GM11168 (cell line): ENCODE data around the gene PAK6.

ENCODE experiments used
- in situ Hi-C: fragments of 300-500 bp; cut with MboI; formaldehyde crosslinking; loops from one replicate; pipeline ENCODE4 v1.12.0; 2022; ENCODE audit warnings: low sequenced_read_pairs; ENCODE audit not compliant: unreplicated experiment

Gene PAK6

DNA sequence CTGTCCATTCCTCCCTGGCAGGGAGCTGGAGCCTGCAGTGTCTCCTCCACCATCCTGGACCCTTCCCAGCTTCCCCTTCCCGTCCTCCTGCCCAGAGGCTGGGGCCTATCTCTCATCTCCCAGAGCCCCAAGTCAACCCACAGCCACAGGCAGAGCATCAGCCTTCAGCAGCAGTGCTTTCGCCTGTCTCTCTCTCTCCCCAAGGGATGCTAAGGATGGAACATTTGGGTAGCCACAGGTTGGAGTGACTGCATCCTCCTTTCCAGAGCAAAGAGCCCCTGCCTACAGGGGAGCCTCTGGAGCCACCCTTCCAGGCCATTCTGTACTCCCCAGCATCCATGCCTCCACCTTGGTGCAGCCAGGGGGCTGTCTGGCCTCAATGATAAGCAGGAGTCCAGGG is 64.7 kb downstream of the PAK6 start:
- in situ Hi-C loops, result no loop called here

DNA sequence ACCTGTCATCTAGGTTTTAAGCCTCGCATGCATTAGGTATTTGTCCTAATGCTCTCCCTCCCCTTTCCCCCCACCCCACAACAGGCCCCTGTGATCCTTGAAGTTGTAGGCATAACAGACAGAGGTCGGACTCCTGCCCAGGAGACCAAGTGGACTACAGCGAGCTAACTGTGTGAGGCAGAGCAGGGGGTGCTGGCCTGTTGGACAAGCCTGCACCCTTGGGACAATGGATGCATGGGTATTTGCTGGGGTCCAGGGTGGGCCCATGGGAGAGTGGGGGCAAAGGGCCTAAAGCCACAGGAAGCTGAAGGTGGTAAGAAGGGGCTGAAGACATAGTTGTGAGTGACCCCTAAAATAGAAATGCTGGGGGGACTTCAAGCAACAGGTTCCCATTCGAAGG is 66.4 kb downstream of the PAK6 start:
- in situ Hi-C loops, result no loop called here

DNA sequence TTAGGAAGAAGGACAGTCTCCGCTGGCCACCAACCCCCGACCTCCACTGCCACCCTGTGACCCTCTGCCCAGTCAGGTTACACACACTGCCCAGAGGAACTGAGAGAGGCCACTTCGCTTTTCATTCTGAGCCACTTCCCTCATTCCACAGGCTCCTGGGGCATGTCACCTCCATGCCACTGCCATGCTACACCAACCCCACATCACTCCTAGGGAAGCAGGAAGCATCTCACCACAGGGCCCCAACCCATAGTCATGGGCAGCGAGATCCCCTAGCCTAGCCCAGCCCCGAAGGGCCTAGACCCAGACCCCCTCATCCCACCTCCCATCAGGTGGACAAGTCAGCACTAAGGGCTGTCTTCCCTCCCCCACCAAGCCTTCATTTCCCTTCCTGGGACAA is 67.5 kb downstream of the PAK6 start:
- in situ Hi-C loops, result no loop called here

DNA sequence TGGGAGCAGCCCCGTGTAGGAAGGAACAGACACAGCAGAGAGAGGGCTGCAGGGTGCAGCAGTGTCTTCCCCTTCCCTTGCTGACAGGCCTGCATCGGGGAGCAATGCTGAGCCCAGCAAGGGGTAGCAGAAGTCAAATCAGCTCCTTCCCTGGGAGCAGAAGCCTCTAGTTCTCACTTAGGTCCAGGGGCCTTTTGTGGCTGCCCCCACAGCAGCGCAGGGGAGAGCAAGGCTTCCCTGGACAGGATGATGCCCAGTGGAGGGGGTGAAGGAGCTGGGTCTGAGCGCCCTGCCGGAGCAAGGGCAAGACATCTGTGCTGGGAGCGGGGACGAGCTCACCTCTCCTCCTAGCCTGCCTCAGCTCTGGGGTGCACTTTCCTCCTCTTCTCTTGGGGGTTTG is 68.0 kb downstream of the PAK6 start:
- in situ Hi-C loops, result no loop called here

DNA sequence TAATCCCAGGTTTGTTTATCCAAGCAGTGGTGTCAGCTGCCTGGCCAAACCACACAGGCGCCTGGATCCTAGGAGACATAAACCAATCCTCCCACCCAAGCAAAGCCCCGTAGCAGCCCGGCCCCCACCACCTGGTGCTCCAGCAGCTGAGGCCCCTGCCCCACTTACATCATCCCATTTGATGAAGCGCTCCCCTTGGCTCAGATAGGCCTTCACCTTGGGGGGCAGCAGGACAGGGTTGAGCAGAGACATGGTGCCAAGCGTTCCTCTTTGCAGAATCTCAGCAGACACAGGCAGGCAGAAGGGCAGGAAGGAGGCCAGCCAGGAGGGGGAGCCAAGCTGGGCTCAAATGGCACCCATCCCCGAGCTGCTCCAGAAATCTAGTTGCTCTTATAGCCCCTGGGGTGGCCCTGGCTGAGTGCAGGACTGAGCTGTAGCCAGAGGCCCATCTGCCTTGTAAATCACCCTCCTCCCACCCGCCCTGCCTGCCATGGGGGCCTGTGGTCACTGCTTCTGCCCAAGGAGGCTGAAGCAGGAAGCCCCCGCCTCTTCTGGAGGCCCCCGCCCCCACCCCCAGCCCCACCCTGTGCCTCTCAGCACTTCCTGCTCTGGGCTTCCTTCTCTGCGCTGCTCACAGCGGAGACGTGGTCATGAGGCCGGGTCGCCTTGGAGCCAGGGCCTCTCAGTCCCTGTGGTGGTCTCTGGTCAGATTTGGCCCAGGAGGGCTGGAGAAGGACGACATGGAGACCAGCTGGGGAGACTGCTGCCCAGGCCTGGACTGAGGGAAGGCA is 68.8 kb downstream of the PAK6 start, which contains the start of gene PLCB2:
Gene PLCB2 (minus strand): TSS at position 515 of the 791 bp plus-strand sequence. CDS start 263 bp downstream, at position 252.
- in situ Hi-C loops, result no loop called here

DNA sequence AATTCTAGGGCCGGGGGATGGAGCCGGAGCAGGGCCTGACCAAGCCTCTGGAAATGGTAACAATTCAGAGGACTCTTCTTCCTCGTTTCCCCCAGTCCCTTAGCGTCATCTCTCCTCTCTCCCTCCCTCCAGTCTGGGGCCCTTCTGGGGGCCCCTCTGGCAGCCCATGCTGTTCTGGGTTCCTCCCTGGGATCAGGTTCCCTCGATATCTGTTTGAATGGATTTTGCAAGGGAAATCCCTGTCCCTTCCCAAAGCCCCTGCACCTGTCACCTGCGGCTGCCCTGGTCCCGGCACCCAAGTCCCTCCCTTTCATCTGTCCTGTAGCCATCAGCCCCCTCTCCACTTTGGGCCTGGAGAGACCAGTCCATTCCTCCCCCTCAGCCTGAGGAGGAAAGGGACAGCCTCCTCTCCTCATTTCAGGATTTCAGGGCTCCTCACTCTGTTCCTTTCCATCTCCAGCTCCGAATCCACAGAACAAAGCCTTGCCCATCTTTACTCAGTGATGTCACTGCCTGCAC is 70.5 kb downstream of the PAK6 start:
- in situ Hi-C loops, result no loop called here

DNA sequence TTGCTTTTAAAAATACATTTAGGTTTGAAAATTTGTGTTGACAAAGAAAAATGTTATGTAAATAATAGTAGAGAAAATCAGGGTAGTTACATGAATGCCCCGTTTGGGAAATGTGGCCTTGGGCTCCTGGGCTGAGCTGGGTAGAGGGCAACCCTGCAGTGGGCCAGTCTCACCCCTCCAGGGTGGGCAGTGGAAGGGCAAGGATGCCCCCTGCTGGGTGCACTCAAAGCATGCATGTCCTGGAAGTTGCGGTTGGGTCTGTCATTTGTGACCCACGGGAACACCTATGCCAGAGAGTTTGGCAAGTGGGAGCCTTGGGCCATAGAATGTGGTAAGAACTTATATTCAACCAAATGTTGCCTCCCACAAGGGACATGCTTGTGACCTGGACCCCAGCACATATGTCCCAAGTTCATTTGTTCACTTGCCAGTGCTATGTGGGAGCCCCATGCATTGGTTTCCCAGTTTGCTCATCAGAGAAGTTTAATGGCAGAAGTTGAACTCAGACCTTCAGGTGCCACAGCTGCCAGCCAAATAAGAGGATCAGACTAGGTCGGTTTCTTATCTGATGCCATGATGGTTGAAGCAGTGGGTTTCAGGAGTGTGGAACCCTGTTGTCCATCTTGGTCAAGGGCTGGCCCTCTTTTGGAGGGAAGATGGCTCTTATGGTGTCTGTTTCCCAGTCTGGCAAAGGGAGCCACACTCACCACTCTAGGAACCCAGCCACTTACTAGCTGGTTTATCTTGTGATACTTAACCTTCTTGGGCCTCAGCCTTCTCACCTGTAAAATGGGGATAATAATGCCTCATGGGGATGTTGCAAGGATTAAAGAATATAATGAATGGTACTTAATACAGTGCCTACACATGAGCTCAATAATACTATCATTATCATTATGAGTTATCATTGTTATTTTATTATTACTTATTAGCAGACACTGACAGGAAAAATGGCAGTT is 71.4 kb downstream of the PAK6 start:
- in situ Hi-C loops, result no loop called here

DNA sequence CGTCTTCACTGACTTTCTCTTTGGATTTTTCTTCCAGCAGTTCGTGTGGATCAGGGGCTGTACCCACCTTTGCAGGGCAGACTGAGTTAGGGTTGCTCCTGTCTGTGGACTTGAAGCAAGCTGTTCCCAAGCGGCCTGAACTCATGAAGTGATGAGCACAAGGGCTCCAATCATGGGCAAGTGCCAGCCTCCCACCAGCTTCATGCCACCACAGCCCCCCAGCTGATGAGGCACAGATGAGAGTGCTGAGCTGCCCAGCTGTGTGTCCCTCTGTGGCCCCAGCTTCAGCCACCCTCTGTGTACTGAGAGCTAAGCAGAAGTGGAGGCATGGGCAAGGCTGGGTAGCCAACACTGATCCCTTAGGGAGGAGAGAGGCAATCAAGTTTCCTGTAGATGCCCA is 72.1 kb downstream of the PAK6 start:
- in situ Hi-C loops, result no loop called here

DNA sequence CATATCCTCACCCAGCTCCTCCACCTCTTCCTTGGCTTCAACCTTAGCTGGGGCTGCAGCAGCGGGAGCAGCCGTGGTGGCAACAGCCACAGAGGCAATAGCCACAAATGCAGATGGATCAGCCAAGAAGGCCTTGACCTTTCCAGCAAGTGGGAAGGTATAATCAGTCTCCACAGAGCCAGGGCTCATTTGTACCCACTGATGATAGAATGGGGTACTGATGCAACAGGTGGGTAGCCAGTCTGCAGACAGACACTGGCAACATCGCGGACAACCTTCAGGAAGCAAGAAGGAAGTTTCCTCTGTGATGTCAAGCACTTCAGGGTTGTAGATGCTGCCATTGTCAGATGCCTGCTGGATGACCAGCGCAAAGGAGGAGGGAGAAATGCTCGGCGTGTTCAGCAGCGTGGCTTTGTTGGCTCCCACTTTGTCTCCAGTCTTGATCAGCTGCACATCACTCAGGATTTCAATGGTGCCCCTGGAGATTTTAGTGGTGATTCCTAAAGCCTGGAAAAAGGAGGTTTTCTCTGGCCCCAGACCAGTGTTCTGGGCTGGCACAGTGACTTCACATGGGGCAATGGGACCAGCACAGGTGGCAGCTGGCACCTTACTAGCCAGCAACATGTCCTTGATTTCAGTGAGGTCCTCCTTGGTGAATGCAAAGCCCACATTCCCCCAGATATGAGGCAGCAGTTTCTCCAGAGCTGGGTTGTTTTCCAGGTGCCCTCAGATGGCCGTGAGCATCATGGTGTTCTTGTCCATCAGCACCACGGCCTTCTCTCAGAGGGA is 73.7 kb downstream of the PAK6 start:
- in situ Hi-C loops, result no loop called here

DNA sequence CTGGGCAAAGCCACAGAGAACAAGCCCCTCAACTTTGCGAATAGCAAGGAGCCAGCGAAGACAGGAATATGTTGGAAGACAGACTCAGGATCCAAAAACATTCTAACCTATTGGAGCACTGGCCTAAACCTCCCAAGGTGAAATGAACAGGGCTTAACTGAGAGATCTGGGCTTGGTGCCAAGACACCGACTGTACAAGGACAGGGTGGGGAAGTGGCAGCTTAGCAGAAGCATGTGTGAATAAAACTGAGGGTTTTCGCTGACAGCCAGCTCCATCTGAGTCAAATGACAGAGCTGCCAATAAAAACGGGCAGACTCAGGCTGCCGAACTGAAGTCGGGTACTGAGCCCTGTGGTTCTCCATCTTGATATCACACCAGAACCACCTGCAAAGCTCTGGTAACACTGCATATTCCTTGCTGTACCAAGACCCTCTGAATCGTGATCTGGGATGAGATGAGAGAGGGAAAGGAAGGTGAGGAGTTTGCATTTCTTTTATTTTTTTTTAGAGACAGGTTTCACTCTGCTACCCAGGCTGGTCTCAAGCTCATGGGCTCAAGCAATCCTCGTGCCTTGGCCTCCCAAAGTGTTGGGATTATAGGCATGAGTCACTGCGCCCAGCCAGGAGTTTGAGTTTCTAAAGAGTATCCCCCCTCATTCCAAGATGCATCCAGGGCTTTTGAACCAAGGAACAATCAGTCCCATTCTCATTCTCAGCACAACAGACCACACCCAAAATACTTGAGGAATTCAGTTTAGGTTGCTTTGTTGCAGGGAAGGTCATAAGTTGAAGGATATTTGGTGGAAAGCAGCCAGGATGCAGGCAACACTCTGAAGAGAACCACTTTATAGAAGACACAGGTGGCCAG is 74.9 kb downstream of the PAK6 start:
- in situ Hi-C loops, result no loop called here

DNA sequence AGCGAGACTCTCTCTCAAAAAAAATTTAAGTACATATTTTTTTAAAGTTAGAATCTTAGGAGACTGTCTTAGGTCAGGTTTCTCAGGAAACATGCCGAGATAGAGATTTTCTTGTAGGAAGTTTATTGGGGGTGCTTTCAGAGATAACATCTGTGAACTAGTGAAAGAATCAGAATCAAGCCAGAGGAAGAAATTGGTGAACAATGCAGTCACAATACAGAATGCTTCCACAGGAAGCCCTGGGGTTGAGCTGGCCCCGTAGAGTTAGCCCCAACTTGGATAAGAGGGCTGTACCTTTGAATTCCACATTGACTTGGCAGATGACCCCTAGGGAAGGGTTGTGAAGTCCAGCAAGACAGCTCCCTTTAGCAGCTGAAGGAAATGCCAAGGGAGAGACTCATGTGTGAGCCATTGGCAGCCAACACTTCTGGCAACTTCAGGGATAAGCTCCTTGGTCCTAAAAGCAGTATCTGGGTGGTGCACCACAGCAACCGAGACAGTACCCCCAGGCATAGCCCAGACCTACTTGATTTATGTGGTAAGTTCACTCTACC is 75.9 kb downstream of the PAK6 start:
- in situ Hi-C loops, result no loop called here

DNA sequence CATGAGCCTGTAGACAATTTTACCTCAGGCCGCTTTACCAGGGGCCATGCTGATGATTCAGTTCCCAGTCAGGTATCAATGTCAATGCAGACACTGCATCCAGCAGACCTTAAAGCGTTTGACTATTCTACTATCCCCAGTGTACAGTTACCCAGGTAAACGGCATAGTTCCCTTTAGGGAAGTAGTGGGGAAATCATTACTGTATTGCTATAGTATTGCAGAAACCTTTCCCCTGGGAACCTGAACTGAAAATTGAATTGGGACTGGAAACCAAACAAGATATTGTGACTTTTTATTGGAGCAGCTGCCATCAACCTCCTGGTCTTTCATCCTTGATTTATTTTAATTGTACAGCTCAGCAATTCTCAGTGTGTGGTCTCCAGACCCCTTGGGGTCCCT is 78.1 kb downstream of the PAK6 start:
- in situ Hi-C loops, result no loop called here

DNA sequence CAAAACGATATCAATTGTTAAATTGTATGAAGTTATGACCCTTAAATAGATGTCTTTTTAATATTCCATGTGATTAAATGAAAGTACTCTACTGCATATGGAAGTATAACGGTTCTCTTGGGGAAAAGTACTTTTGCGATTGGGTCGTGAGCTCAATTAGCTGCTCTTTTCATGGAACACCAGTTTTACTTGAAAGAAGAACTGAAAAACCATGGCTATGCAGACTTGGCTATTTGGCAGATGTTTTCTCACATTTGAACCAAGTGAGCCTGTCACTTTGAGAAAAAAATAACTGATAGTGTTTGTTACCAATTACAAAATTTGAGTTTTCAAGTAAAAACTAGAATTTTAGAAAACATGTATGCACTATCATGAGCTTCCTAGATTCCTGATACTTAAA is 78.7 kb downstream of the PAK6 start:
- in situ Hi-C loops, result no loop called here

DNA sequence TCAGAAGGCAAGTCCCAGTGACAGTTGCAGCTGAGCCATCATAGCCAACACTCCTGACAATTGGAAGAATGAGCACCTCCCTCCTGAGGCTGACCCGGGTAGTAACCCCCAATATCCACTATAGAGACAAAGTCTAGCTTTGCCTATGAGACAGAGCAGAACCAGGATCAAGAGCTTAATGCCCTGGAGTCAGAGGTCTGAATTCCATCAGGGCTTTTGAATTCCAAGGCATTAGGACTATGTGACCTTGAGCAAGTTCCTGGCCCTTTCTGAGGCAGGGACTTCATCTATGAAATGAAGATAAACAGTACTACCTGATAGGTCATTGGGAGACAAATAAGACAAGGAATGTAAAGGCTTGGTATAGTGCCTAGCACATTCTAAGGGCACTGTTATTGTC is 81.5 kb downstream of the PAK6 start:
- in situ Hi-C loops, result loop anchor here (5.0 kb wide), 1 partner anchor 33 kb away; no protein-coding TSS in a partner anchor

DNA sequence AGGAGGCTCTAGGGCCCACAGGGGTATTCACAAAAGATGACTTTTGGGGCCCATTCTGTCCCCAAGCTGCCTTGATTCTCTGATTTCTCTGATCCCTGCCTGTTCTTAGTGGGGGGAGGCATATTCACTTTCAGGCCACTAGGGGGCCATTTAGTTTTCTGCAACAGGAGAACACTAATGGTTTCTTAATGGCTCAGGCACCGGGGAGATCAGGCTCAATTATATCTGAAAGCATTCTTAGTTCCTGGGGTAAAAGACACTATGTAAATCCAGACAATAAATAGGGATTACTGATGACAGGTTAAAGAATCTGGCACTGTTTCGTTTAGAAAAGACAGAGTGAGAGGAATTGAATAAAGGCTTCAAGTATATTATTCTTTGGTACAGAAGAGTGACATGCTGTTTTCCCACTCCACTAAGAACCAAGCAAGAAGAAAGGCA is 82.1 kb downstream of the PAK6 start:
- in situ Hi-C loops, result loop anchor here (5.0 kb wide), 1 partner anchor 34 kb away; no protein-coding TSS in a partner anchor

DNA sequence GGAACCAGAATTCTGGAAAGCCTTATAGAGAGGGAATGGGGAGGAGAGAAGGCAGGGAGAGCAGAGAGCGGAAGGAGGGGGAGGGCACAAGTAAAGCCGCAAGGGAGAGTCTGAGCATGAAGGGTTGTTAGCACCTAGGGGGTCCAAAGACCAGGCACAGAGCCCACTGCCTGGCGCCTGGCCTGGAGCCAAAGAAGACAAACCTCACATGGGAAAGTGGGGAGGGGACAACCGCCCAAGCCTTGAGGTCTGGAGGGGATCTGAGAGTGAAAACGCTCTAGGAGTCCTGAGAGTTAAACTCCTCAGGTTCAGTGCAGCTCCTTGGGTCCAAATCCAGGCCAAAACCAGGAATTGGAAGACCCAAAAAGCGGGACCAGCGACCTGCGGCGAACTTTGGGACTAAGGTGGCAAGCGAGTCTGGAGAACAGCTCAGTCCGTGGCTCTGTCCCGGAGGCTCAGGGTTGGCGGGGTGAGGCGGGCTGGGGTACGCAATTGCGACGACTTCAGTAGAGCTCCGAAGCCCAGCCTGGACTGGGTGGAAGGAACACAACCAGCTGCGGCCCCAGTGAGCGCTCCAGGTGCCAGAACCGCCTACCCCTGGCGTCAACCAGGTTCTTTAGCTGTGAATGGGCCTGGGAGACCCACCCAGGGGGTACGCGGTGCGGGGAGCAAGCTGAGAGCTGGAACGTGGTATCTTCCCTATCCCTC is 83.8 kb downstream of the PAK6 start:
- in situ Hi-C loops, result loop anchor here (5.0 kb wide), 1 partner anchor 35 kb away; no protein-coding TSS in a partner anchor

DNA sequence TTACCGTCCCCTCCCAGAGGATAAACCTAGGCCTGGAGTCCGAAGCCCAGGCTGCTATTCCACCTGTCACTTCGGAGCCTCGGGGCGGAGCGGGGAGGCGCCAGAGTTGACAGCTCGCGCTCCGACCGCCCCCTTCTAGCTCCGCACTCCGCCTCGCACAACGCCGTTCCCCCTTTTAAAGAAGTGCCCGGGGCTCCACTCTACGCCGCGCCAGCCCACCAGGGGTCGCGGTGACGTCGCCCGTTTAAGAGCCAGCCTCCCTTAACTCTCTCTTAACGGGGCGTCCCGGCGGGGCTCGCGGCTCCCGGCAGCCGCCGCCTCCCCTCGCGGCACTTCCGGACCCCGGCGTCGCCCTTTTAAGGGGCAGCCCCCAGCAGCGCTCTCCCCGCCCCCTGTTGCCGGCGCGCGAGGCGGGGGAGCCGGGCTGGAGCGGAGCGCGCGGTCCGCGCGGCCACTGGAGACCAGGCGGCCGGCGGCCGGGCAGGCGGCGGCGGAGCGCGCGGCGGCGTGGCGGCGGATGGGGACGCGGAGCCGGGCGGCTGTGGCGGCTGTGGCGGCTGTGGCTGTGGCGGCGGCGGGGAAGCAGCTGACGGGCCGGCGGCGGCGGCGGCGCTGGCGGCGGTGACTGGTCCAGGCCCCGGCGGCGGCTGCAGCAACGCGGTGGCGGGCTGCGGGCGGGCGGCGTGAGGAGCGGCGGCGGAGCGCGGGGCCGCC is 84.5 kb downstream of the PAK6 start, which contains the start of gene INAFM2:
Gene INAFM2 (plus strand): TSS at position 454 of the 714 bp plus-strand sequence. CDS start 364 bp downstream, outside the sequence.
- in situ Hi-C loops, result loop anchor here (5.0 kb wide), 1 partner anchor 36 kb away; no protein-coding TSS in a partner anchor
